HepG2 (cell line): ENCODE data around the gene CISD1. TPM values are rescaled to one million over a fixed set of nuclear protein-coding genes. Genes with fewer than 3 reads are reported as not detected.

ENCODE experiments used
- ASH2L ChIP-seq: fragments of 300-600, 200-600 bp; sonication (generic); IDR thresholded peaks from 2 replicates; pipeline ENCODE4 v1.7.0; 2017; ENCODE audit warnings: low read depth, mild to moderate bottlenecking, moderate library complexity, mixed read lengths, low read length; ENCODE audit not compliant: insufficient read length
- HOXA3 ChIP-seq: sonication (generic); formaldehyde crosslinking; IDR thresholded peaks from 2 replicates; pipeline ENCODE4 v1.5.0; 2020; ENCODE audit warnings: missing genetic modification reagents
- IRF2 ChIP-seq: IDR thresholded peaks from 2 replicates; pipeline ENCODE4 v1.6.1; 2018; ENCODE audit warnings: missing genetic modification reagents, missing compliant biosample characterization
- PREB ChIP-seq: sonication (generic); formaldehyde crosslinking; IDR thresholded peaks from 2 replicates; pipeline ENCODE4 v1.4.0; 2020; ENCODE audit warnings: missing genetic modification reagents
- REL ChIP-seq: sonication (generic); formaldehyde crosslinking; conservative IDR thresholded peaks from 2 replicates; pipeline ENCODE4 v1.8.0; 2022; ENCODE audit warnings: mild to moderate bottlenecking, missing genetic modification reagents, moderate library complexity
- SP4 ChIP-seq: sonication (generic); formaldehyde crosslinking; IDR thresholded peaks from 2 replicates; pipeline ENCODE4 v1.8.1; 2023; ENCODE audit warnings: mild to moderate bottlenecking, missing genetic modification reagents
- TEAD3 ChIP-seq: optimal IDR thresholded peaks from 2 replicates; pipeline ENCODE3; 2016; ENCODE audit warnings: borderline replicate concordance
- ZBTB34 ChIP-seq: sonication (generic); formaldehyde crosslinking; IDR thresholded peaks from 2 replicates; pipeline ENCODE4 v1.8.0; 2022; ENCODE audit warnings: mild to moderate bottlenecking, missing genetic modification reagents
- ZFP36L1 ChIP-seq: sonication (generic); formaldehyde crosslinking; IDR thresholded peaks from 2 replicates; pipeline ENCODE4 v1.8.0; 2022; ENCODE audit warnings: mild to moderate bottlenecking, missing genetic modification reagents, moderate library complexity
- ZNF275 ChIP-seq: sonication (generic); formaldehyde crosslinking; IDR thresholded peaks from 2 replicates; pipeline ENCODE4 v1.8.0; 2022; ENCODE audit warnings: missing genetic modification reagents, mild to moderate bottlenecking, inconsistent platforms, borderline replicate concordance
- ZNF382 ChIP-seq: sonication (generic); formaldehyde crosslinking; IDR thresholded peaks from 2 replicates; pipeline ENCODE4 v1.5.0; 2020; ENCODE audit warnings: missing genetic modification reagents, mild to moderate bottlenecking, borderline replicate concordance
- ZNF44 ChIP-seq: sonication (generic); formaldehyde crosslinking; IDR thresholded peaks from 2 replicates; pipeline ENCODE4 v1.5.1; 2020; ENCODE audit warnings: mild to moderate bottlenecking, missing genetic modification reagents
- ZNF788 ChIP-seq: sonication (generic); formaldehyde crosslinking; IDR thresholded peaks from 2 replicates; pipeline ENCODE4 v1.5.0; 2020; ENCODE audit warnings: mild to moderate bottlenecking, missing genetic modification reagents, borderline replicate concordance
- ZNF841 ChIP-seq: sonication (generic); formaldehyde crosslinking; IDR thresholded peaks from 2 replicates; pipeline ENCODE4 v1.8.1; 2023; ENCODE audit warnings: missing genetic modification reagents, borderline replicate concordance
- ZSCAN21 ChIP-seq: sonication (generic); formaldehyde crosslinking; IDR thresholded peaks from 2 replicates; pipeline ENCODE4 v1.8.0; 2022; ENCODE audit warnings: mild to moderate bottlenecking, missing genetic modification reagents, moderate library complexity, borderline replicate concordance
- polyA plus RNA-seq, 8 experiments: library from polyadenylated mRNA; depleted of rRNA in 3 of 8; stranded (reverse) in 7 of 8; unstranded in 1 of 8; fragments of >200 nt; fragmentation: Illumina TruSeq in 4 of 8; extraction: Trizol in 4 of 8; gene quantifications; 2 replicates each; pipeline versions ENCODE4 v1.2.1 to v1.2.3, GENCODE V29; 2011 to 2016; ENCODE audit warnings: low read depth in 4 of 8, missing spikeins in 1 of 8, mixed read lengths in 1 of 8; ENCODE audit not compliant: insufficient read depth in 1 of 8
- total RNA-seq, 5 experiments: library from RNA; depleted of rRNA; stranded (reverse); fragments of >200 nt; fragmentation: Illumina TruSeq; extraction: Trizol; gene quantifications; 2 replicates each; pipeline ENCODE4 v1.2.3, GENCODE V29; 2016; ENCODE audit warnings: low read depth in 1 of 5
- TF ChIP-seq, protein P1 (sequence below): sonication (generic); formaldehyde crosslinking; IDR thresholded peaks from 2 replicates; pipeline ENCODE4 v1.4.0; 2020; ENCODE audit warnings: missing genetic modification reagents
- TF ChIP-seq, protein P2 (sequence below): sonication (generic); formaldehyde crosslinking; IDR thresholded peaks from 2 replicates; pipeline ENCODE4 v1.5.0; 2020; ENCODE audit warnings: missing genetic modification reagents

Gene CISD1
- total and polyA plus RNA-seq, 2 of the 13 experiments (the other 11 are each of a cell fraction or from before 2014, with no cell fraction given): 63.4 to 78.9 TPM

GRCh38 chr10:58334817-58335305, 65.9 kb downstream of the CISD1 start, which contains the start of gene UBE2D1 (continued):
- no peak; the same call in 1 of the 2 replicates for TF ChIP-seq ZSCAN21 (CRISPR knock-in tag)
- peak; percentile 85 for TF ChIP-seq IRF2
- peak; percentile 11; the same call in 1 of the 2 replicates for TF ChIP-seq ZNF788 (CRISPR knock-in tag)
- TF ChIP-seq ZFP36L1 (CRISPR knock-in tag): no peak
- no peak for TF ChIP-seq ZNF382 (CRISPR knock-in tag)
- TF ChIP-seq, protein P1, sequence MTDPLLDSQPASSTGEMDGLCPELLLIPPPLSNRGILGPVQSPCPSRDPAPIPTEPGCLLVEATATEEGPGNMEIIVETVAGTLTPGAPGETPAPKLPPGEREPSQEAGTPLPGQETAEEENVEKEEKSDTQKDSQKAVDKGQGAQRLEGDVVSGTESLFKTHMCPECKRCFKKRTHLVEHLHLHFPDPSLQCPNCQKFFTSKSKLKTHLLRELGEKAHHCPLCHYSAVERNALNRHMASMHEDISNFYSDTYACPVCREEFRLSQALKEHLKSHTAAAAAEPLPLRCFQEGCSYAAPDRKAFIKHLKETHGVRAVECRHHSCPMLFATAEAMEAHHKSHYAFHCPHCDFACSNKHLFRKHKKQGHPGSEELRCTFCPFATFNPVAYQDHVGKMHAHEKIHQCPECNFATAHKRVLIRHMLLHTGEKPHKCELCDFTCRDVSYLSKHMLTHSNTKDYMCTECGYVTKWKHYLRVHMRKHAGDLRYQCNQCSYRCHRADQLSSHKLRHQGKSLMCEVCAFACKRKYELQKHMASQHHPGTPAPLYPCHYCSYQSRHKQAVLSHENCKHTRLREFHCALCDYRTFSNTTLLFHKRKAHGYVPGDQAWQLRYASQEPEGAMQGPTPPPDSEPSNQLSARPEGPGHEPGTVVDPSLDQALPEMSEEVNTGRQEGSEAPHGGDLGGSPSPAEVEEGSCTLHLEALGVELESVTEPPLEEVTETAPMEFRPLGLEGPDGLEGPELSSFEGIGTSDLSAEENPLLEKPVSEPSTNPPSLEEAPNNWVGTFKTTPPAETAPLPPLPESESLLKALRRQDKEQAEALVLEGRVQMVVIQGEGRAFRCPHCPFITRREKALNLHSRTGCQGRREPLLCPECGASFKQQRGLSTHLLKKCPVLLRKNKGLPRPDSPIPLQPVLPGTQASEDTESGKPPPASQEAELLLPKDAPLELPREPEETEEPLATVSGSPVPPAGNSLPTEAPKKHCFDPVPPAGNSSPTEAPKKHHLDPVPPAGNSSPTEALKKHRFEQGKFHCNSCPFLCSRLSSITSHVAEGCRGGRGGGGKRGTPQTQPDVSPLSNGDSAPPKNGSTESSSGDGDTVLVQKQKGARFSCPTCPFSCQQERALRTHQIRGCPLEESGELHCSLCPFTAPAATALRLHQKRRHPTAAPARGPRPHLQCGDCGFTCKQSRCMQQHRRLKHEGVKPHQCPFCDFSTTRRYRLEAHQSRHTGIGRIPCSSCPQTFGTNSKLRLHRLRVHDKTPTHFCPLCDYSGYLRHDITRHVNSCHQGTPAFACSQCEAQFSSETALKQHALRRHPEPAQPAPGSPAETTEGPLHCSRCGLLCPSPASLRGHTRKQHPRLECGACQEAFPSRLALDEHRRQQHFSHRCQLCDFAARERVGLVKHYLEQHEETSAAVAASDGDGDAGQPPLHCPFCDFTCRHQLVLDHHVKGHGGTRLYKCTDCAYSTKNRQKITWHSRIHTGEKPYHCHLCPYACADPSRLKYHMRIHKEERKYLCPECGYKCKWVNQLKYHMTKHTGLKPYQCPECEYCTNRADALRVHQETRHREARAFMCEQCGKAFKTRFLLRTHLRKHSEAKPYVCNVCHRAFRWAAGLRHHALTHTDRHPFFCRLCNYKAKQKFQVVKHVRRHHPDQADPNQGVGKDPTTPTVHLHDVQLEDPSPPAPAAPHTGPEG (CRISPR knock-in tag): peak; percentile 96
- TF ChIP-seq, protein P2, sequence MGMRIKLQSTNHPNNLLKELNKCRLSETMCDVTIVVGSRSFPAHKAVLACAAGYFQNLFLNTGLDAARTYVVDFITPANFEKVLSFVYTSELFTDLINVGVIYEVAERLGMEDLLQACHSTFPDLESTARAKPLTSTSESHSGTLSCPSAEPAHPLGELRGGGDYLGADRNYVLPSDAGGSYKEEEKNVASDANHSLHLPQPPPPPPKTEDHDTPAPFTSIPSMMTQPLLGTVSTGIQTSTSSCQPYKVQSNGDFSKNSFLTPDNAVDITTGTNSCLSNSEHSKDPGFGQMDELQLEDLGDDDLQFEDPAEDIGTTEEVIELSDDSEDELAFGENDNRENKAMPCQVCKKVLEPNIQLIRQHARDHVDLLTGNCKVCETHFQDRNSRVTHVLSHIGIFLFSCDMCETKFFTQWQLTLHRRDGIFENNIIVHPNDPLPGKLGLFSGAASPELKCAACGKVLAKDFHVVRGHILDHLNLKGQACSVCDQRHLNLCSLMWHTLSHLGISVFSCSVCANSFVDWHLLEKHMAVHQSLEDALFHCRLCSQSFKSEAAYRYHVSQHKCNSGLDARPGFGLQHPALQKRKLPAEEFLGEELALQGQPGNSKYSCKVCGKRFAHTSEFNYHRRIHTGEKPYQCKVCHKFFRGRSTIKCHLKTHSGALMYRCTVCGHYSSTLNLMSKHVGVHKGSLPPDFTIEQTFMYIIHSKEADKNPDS (CRISPR knock-in tag): no peak
- peak; percentile 55; the same call in 1 of the 2 replicates for TF ChIP-seq SP4
- peak; percentile 73 for TF ChIP-seq HOXA3 (CRISPR knock-in tag)
- peak; percentile 55 for TF ChIP-seq ASH2L
- TF ChIP-seq PREB (CRISPR knock-in tag): no peak
- no peak for TF ChIP-seq ZNF841 (CRISPR knock-in tag)
- 0 out of 2 replicates have a peak, but pooled peaks have one; percentile 51 for TF ChIP-seq REL (CRISPR knock-in tag)
- TF ChIP-seq ZNF275: peak; percentile 75; the same call in 1 of the 2 replicates
- no peak for TF ChIP-seq TEAD3 (CRISPR knock-in tag)
- no peak for TF ChIP-seq ZBTB34 (CRISPR knock-in tag)
- no peak for TF ChIP-seq ZNF44 (CRISPR knock-in tag)
